ENCODE measurements around the gene ST3GAL3.

- TF ChIP-seq FOSL2 (IDR thresholded peaks at IDR 0.05) (no peak), FOSL2 (CRISPR knock-in tag; IDR thresholded peaks at IDR 0.05) (no peak), RCOR1 (IDR thresholded peaks at IDR 0.05; ENCODE audit: low read depth, low read length) (no peak), CEBPB (IDR thresholded peaks at IDR 0.05) (no peak), NR3C1 (IDR thresholded peaks at IDR 0.05) (no peak)
These were observed 58.9 kb downstream of the ST3GAL3 start for GRCh38 chr1:43766086-43766784.
